Caco-2 (cell line): ENCODE data around the gene SPTBN1. TPM values are rescaled to one million over a fixed set of nuclear protein-coding genes. Genes with fewer than 3 reads are reported as not detected.

Source experiments
- BruUV-seq: library from RNA; stranded (reverse); fragments of 400-500 nt; replicated peaks from 2 replicates; lab custom pipeline; 2021; lab: Mats Ljungman, UMichigan
- CTCF ChIA-PET: fragments of 300-600 bp; sonication (Branson Sonifier 250); formaldehyde crosslinking; loops from one replicate; lab custom pipeline; 2022; ENCODE audit warnings: antibody characterized with exemption; lab: Charles Lee
- POLR2A ChIA-PET: fragments of 300-600 bp; sonication (Branson Sonifier 250); formaldehyde crosslinking; loops from one replicate; lab custom pipeline; 2022; ENCODE audit warnings: antibody characterized with exemption; lab: Charles Lee
- DNase-seq, 2 experiments: peaks; one replicate each; pipeline versions ENCODE4 v3.0.0 to v3.0.0-alpha.2; 2020 to 2022
- H3K27me3 ChIP-seq: replicated peaks from 2 replicates; pipeline ENCODE4 v1.6.0; 2011; ENCODE audit warnings: low read length; ENCODE audit not compliant: control insufficient read depth, insufficient read depth
- H3K36me3 ChIP-seq: 2 replicates; pipeline ENCODE4 v1.5.1; 2011; ENCODE audit warnings: low read length; ENCODE audit not compliant: control insufficient read depth, insufficient read depth
- H3K4me1 ChIP-seq: fragments of 250-450 bp; sonication (Bioruptor Pico); 2 replicates; pipeline ENCODE4 v1.5.1; 2020; ENCODE audit warnings: mild to moderate bottlenecking
- H3K4me3 ChIP-seq: 2 replicates; pipeline ENCODE4 v1.5.1; 2011; ENCODE audit warnings: low read depth, mild to moderate bottlenecking, control low read depth, low read length
- H3K9me3 ChIP-seq: fragments of 250-450 bp; sonication (Bioruptor Pico); 2 replicates; pipeline ENCODE4 v1.5.1; 2020; ENCODE audit warnings: mild to moderate bottlenecking, moderate library complexity
- H3K27ac Mint-ChIP-seq: one replicate; pipeline ENCODE4 v1.8.0; 2022; ENCODE audit warnings: mixed read lengths; ENCODE audit not compliant: unreplicated experiment
- H3K27me3 Mint-ChIP-seq: one replicate; pipeline ENCODE4 v1.8.0; 2022; ENCODE audit warnings: mixed read lengths; ENCODE audit not compliant: insufficient read depth, unreplicated experiment
- H3K36me3 Mint-ChIP-seq: one replicate; pipeline ENCODE4 v1.8.0; 2022; ENCODE audit warnings: mild to moderate bottlenecking, mixed read lengths; ENCODE audit not compliant: insufficient read depth, unreplicated experiment
- H3K4me1 Mint-ChIP-seq: one replicate; pipeline ENCODE4 v1.8.0; 2022; ENCODE audit warnings: low read depth, mixed read lengths; ENCODE audit not compliant: unreplicated experiment
- H3K4me3 Mint-ChIP-seq: one replicate; pipeline ENCODE4 v1.8.0; 2022; ENCODE audit warnings: mild to moderate bottlenecking, moderate library complexity, mixed read lengths; ENCODE audit not compliant: unreplicated experiment
- H3K9me3 Mint-ChIP-seq: one replicate; pipeline ENCODE4 v1.8.0; 2022; ENCODE audit warnings: mixed read lengths; ENCODE audit not compliant: unreplicated experiment
- intact Hi-C: fragments of 100-400 bp; cut with micrococcal nuclease; formaldehyde crosslinking; loops from one replicate; pipeline ENCODE4 v1.10.0; 2022; ENCODE audit not compliant: unreplicated experiment
- total RNA-seq: library from RNA; stranded (reverse); gene quantifications from 2 replicates; pipeline ENCODE4 v1.2.3, GENCODE V29; 2022
- TF ChIP-seq, protein P1 (sequence below), 2 experiments: fragments of 200-600 bp in 1 of 2; IDR thresholded peaks; 1 replicate in 1 of 2; 2 replicates in 1 of 2; pipeline versions ENCODE4 v1.5.1 to v1.8.0; 2011 to 2022; ENCODE audit warnings: antibody characterized with exemption in 1 of 2, control low read depth in 1 of 2, inconsistent platforms in 1 of 2, low read depth in 1 of 2, low read length in 1 of 2, mild to moderate bottlenecking in 1 of 2, moderate library complexity in 1 of 2; ENCODE audit not compliant: insufficient read depth in 1 of 2, severe bottlenecking in 1 of 2, unreplicated experiment in 1 of 2

The SPTBN1 gene
- total RNA-seq, 1 experiment from 2014 or later, result 361 TPM

DNA sequence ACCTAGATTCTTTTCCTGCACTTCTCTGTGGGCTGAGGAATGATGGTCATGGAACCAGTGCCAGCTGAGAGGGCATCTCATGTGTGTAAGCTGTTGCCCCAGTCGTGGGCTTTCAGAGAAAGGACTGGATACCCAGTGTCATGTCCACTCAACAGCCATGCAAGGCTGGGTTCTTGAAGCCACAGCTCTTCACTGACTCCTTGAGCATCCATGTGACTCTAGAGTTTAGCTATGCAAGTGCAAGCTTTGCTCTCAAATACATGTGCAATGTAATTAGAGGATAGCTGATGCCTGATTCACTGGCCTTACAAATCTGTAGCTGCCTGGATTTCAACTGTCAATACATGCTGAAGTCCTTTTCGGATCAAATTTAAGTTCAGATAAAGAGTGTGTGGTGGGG lies 220.5 kb downstream of the SPTBN1 start:
- H3K4me3 ChIP-seq, result no peak overlapping the region
- TF ChIP-seq, protein P1, sequence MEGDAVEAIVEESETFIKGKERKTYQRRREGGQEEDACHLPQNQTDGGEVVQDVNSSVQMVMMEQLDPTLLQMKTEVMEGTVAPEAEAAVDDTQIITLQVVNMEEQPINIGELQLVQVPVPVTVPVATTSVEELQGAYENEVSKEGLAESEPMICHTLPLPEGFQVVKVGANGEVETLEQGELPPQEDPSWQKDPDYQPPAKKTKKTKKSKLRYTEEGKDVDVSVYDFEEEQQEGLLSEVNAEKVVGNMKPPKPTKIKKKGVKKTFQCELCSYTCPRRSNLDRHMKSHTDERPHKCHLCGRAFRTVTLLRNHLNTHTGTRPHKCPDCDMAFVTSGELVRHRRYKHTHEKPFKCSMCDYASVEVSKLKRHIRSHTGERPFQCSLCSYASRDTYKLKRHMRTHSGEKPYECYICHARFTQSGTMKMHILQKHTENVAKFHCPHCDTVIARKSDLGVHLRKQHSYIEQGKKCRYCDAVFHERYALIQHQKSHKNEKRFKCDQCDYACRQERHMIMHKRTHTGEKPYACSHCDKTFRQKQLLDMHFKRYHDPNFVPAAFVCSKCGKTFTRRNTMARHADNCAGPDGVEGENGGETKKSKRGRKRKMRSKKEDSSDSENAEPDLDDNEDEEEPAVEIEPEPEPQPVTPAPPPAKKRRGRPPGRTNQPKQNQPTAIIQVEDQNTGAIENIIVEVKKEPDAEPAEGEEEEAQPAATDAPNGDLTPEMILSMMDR (IDR thresholded peaks at IDR 0.05; ENCODE audit: insufficient read depth in 1 of 2, low read depth in 1 of 2, low read length in 1 of 2, severe bottlenecking in 1 of 2, unreplicated experiment in 1 of 2), result no peak
- Mint-ChIP-seq H3K27me3 (no peaks in the 10 kb centered on the region), H3K4me3 (no peak overlapping the region), H3K4me1 (peaks cover 18% of the 10 kb centered on the region), H3K27ac (peak overlapping the region; percentile 17), H3K9me3 (no peaks in the 10 kb centered on the region), H3K36me3 (peaks cover 82% of the 10 kb centered on the region)
- H3K27me3 ChIP-seq, result no peaks in the 10 kb centered on the region
- ChIA-PET CTCF (interaction anchor here (1.0 to 1.5 kb wide), 3 partner anchors 11 to 162 kb away, joined by 3 to 5 read pairs (median 4); no protein-coding TSS in a partner anchor), POLR2A (no interaction called here)
- BruUV-seq, result no TSS peak
- intact Hi-C loops, result no loop called here
- no peaks in the 10 kb centered on the region for H3K36me3 ChIP-seq
- H3K9me3 ChIP-seq, result no peaks in the 10 kb centered on the region
- DNase-seq, result no peak
- H3K4me1 ChIP-seq, result peaks cover 19% of the 10 kb centered on the region

DNA sequence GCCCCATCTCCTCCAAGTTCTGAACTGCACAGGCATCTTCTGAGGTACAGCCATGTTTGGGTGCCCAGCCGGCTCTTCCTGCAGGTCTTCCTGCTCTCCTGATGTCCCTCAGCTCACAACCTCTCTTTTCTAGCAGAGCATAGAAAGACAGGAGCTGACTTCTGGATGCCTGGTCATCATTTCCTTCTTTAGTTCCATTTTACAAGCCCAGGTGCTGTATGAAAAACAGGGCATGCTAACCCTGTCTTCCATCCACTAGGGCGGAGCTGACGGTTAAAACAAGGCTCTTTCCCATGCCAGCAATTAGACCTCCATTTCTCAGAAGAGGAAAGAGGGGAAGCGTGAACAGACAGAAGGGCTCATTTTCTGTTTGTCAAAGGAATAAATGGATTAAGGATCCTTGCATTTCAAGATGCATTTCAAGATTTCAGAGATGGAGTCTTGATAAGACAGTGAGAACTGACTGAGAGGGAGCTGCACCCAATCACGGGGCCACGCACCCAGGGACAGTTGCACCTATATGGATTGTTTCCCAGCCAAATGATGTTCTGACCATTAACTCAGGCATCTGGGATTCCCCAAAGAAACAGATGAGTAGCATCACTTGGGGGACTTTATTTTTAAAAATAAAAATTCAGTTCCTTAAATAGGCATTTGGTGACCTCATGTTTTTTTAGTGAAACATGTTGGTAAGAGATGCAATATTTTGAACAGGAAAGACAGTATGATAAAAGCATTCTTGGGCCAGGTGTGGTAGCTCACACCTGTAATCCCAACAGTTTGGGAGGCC lies 221.5 kb downstream of the SPTBN1 start:
- no peaks in the 10 kb centered on the region for H3K36me3 ChIP-seq
- intact Hi-C loops, result no loop called here
- no peaks in the 10 kb centered on the region for H3K27me3 ChIP-seq
- Mint-ChIP-seq H3K27ac (peak overlapping the region; percentile 17), H3K4me1 (peaks cover 12% of the 10 kb centered on the region), H3K4me3 (no peak overlapping the region), H3K36me3 (peaks cover 72% of the 10 kb centered on the region), H3K9me3 (no peaks in the 10 kb centered on the region), H3K27me3 (no peaks in the 10 kb centered on the region)
- H3K9me3 ChIP-seq, result no peaks in the 10 kb centered on the region
- ChIA-PET CTCF (interaction anchor here (1.0 to 1.5 kb wide), 2 partner anchors 26 to 161 kb away, joined by 3 to 4 read pairs; no protein-coding TSS in a partner anchor), POLR2A (interaction anchor here (0.6 kb wide), 1 partner anchor 204 kb away, joined by 7 read pairs; no protein-coding TSS in a partner anchor)
- no TSS peak for BruUV-seq
- H3K4me1 ChIP-seq, result peaks cover 8% of the 10 kb centered on the region
- DNase-seq, result no peak
- TF ChIP-seq, protein P1 (IDR thresholded peaks at IDR 0.05; ENCODE audit: insufficient read depth in 1 of 2, low read depth in 1 of 2, low read length in 1 of 2, severe bottlenecking in 1 of 2, unreplicated experiment in 1 of 2), result no peak
- H3K4me3 ChIP-seq, result no peak overlapping the region

DNA sequence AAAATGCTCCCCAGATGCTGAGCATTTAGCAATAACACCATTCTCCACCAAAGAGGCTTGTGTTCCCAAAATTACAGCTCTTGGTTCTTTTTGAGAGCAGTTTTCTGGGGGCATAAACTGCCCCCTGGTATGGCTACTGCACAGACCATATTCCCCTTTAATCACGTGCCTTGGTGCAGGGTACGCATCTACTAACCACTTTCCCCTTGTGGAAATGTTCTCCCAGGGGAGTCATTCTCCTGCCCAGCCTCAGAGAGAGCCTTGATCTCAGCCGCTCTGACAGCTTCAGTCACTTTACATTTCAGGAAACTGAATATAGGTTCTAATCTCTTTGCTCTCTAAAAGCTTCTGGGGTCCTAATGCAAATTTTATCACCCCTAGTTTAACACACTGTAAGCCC lies 222.6 kb downstream of the SPTBN1 start:
- H3K27me3 ChIP-seq, result no peaks in the 10 kb centered on the region
- no peaks in the 10 kb centered on the region for H3K9me3 Mint-ChIP-seq
- CTCF ChIA-PET, result interaction anchor here (0.9 kb wide), 1 partner anchor 13 kb away, joined by 3 read pairs; no protein-coding TSS in a partner anchor
- H3K4me1 ChIP-seq, result no peaks in the 10 kb centered on the region
- TF ChIP-seq, protein P1 (IDR thresholded peaks at IDR 0.05; ENCODE audit: insufficient read depth in 1 of 2, low read depth in 1 of 2, low read length in 1 of 2, severe bottlenecking in 1 of 2, unreplicated experiment in 1 of 2), result no peak
- H3K9me3 ChIP-seq, result no peaks in the 10 kb centered on the region
- no peaks in the 10 kb centered on the region for H3K36me3 ChIP-seq
- H3K27me3 Mint-ChIP-seq, result no peaks in the 10 kb centered on the region
- peaks cover 61% of the 10 kb centered on the region for H3K36me3 Mint-ChIP-seq
- no peak overlapping the region for H3K27ac Mint-ChIP-seq
- no peak for DNase-seq
- peaks cover 7% of the 10 kb centered on the region for H3K4me1 Mint-ChIP-seq
- H3K4me3 ChIP-seq, result no peak overlapping the region
- POLR2A ChIA-PET, result no interaction called here
- no peak overlapping the region for H3K4me3 Mint-ChIP-seq
- intact Hi-C loops, result no loop called here
- BruUV-seq, result no TSS peak
